Psoas muscle (tissue), 8 donors: ENCODE measurements around the gene STON1. TPM values are rescaled to one million over a fixed set of nuclear protein-coding genes. Genes with fewer than 3 reads are reported as not detected.

ENCODE experiments used
- ATAC-seq, 4 donors: fragments of 200-7000 bp; cut with Tn5 transposase; one replicate each; pipeline ENCODE4 v1.9.1; 2020; ENCODE audit warnings: moderate library complexity in 3 of 4, mild to moderate bottlenecking in 2 of 4
- DNase-seq, 2 donors: peaks; one replicate each; pipeline ENCODE4 v3.0.0-alpha.2; 2020
- H3K27ac ChIP-seq: fragments of 200-600 bp; one replicate; pipeline ENCODE4 v1.8.0; 2022
- H3K27me3 ChIP-seq, 3 donors: fragments of 200-600 bp in 1 of 3; one replicate each; pipeline versions ENCODE4 v1.6.1 to v1.8.0; 2013 to 2022; ENCODE audit warnings: low read length in 2 of 3, mild to moderate bottlenecking in 2 of 3, moderate library complexity in 1 of 3; ENCODE audit not compliant: insufficient read depth in 3 of 3
- H3K36me3 ChIP-seq, 2 donors: fragments of 200-600 bp in 1 of 2; one replicate each; pipeline versions ENCODE4 v1.6.1 to v1.8.0; 2013 to 2022; ENCODE audit warnings: low read depth in 1 of 2, mild to moderate bottlenecking in 1 of 2, moderate library complexity in 1 of 2; ENCODE audit not compliant: insufficient read depth in 1 of 2
- H3K4me1 ChIP-seq: fragments of 200-600 bp; one replicate; pipeline ENCODE4 v1.8.0; 2022
- H3K4me3 ChIP-seq: fragments of 200-600 bp; one replicate; pipeline ENCODE4 v1.8.0; 2022; ENCODE audit warnings: mild to moderate bottlenecking
- H3K9me3 ChIP-seq: fragments of 200-600 bp; one replicate; pipeline ENCODE4 v1.8.0; 2022
- WGBS, 3 donors: extraction: QIAGEN DNeasy Blood & Tissue Kit; methylation state at CpG; one replicate each; pipeline versions ENCODE4 v1.1.6 to v1.1.7; 2013; 5-methylcytosine and 5-hydroxymethylcytosine counted together
- intact Hi-C, 2 donors: fragments of 100-400 bp; cut with DNase I; formaldehyde crosslinking; loops; one replicate each; pipeline versions ENCODE4 v1.11.0 to v1.14.2; 2022
- polyA plus RNA-seq, 3 donors: library from polyadenylated mRNA; stranded (reverse); fragments of 200-250 nt; gene quantifications; one replicate each; pipeline ENCODE4 v1.2.3, GENCODE V29; 2013
- total RNA-seq, 4 donors: library from RNA; stranded (reverse); fragmentation: NEBNext Ultra II Directional in 2 of 4; extraction: Animal tissue kit (Norgen Biotek cat#: 25700) in 2 of 4; gene quantifications; one replicate each; pipeline versions ENCODE4 v1.2.1 to v1.2.4, GENCODE V29; 2021 to 2023
- TF ChIP-seq, protein P1 (sequence below): fragments of 200-600 bp; IDR thresholded peaks from one replicate; pipeline ENCODE4 v1.8.0; 2022; ENCODE audit warnings: antibody characterized with exemption
- donor health status: healthy with polysubstance abuse.
- donor health status: DM: no; HTN: no; CAD: no; lungs with moderate emphysema.
- donor health status: Bipolar disorder and iron deficiency.
- donor health status: healthy.
- donor health status: DM: yes; HTN: yes; CAD: no.
- donor health status: DM: no; HTN: no; CAD: no.
- donor health status: DM: no; HTN: no; CAD: no.
- donor health status: DM: yes; HTN: yes; CAD: no.

Gene STON1
- total and polyA plus RNA-seq, 7 donors = 0.98 to 5.6 (median 1.8) TPM

GRCh38 chr2:48597492-48597891, 67.5 kb downstream of the STON1 start:
- DNase-seq = no peak
- no peaks in the 10 kb centered on the region for H3K9me3 ChIP-seq
- H3K27ac ChIP-seq = no peak overlapping the region
- TF ChIP-seq, protein P1, sequence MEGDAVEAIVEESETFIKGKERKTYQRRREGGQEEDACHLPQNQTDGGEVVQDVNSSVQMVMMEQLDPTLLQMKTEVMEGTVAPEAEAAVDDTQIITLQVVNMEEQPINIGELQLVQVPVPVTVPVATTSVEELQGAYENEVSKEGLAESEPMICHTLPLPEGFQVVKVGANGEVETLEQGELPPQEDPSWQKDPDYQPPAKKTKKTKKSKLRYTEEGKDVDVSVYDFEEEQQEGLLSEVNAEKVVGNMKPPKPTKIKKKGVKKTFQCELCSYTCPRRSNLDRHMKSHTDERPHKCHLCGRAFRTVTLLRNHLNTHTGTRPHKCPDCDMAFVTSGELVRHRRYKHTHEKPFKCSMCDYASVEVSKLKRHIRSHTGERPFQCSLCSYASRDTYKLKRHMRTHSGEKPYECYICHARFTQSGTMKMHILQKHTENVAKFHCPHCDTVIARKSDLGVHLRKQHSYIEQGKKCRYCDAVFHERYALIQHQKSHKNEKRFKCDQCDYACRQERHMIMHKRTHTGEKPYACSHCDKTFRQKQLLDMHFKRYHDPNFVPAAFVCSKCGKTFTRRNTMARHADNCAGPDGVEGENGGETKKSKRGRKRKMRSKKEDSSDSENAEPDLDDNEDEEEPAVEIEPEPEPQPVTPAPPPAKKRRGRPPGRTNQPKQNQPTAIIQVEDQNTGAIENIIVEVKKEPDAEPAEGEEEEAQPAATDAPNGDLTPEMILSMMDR = no peak
- no peaks in the 10 kb centered on the region for H3K4me1 ChIP-seq
- no peaks in the 10 kb centered on the region for H3K27me3 ChIP-seq
- ATAC-seq = no peak
- intact Hi-C loops = no loop called here
- H3K36me3 ChIP-seq = peaks cover 0 to 2% of the 10 kb centered on the region in 2 donors
- H3K4me3 ChIP-seq = no peak overlapping the region
- WGBS, 3 donors = 67 to 79% (median 76%) methylated on average over 2 of the region's 2 CpGs

GRCh38 chr2:48600204-48600813, 70.4 kb downstream of the STON1 start:
- Histone ChIP-seq H3K4me1 (no peaks in the 10 kb centered on the region), H3K27ac (no peak overlapping the region), H3K27me3 (no peaks in the 10 kb centered on the region), H3K9me3 (no peaks in the 10 kb centered on the region), H3K36me3 (peaks cover 0 to 2% of the 10 kb centered on the region in 2 donors), H3K4me3 (no peak overlapping the region)
- ATAC-seq = no peak
- no peak for DNase-seq
- TF ChIP-seq, protein P1 = peak; percentile 52
- intact Hi-C loops = loop anchor here in 1 of 2 donors (5.0 kb wide), 1 partner anchor 127 kb away; no protein-coding TSS in a partner anchor
- WGBS, 3 donors = 40% methylated on average over 4 of the region's 4 CpGs

GRCh38 chr2:48600917-48601316, 71.0 kb downstream of the STON1 start:
- H3K4me3 ChIP-seq = no peak overlapping the region
- intact Hi-C loops = loop anchor here in 1 of 2 donors (5.0 kb wide), 1 partner anchor 126 kb away; no protein-coding TSS in a partner anchor
- WGBS, 3 donors = 80 to 88% (median 88%) methylated on average over 3 of the region's 3 CpGs
- no peaks in the 10 kb centered on the region for H3K36me3 ChIP-seq
- H3K9me3 ChIP-seq = no peaks in the 10 kb centered on the region
- ATAC-seq = no peak
- DNase-seq = no peak
- no peaks in the 10 kb centered on the region for H3K27me3 ChIP-seq
- H3K4me1 ChIP-seq = no peaks in the 10 kb centered on the region
- TF ChIP-seq, protein P1 = no peak
- H3K27ac ChIP-seq = no peak overlapping the region

DNA sequence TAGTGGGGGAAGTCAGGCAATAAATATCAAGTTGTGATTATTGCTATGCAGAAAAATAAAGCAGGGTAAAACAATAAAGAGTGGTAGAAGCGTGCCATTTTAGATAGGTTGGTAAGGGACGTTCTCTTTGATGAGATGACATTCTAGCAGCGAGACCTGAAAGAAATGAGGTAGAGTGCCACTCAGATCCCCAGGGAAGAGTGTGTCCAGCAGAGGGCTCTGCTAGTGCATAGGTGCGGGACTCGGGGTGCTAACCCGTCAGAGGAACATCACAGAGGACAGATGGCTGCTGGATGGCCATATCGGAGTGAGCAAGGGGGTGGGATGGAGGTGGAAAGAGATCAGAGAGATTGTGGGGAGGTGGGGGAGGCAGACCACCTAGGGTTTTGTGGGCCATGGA, 71.4 kb downstream of the STON1 start:
- Histone ChIP-seq H3K36me3 (no peaks in the 10 kb centered on the region), H3K27ac (no peak overlapping the region), H3K9me3 (no peaks in the 10 kb centered on the region), H3K4me1 (no peaks in the 10 kb centered on the region), H3K27me3 (no peaks in the 10 kb centered on the region), H3K4me3 (no peak overlapping the region)
- DNase-seq = no peak
- no peak for ATAC-seq
- 66 to 77% (median 71%) methylated on average over 7 of the region's 7 CpGs for WGBS, 3 donors
- TF ChIP-seq, protein P1 = no peak
- intact Hi-C loops = loop anchor here in 1 of 2 donors (5.0 kb wide), 1 partner anchor 126 kb away; no protein-coding TSS in a partner anchor
